Astrocyte (in vitro differentiated cells and primary cell): ENCODE results near the gene PTPRM.

Source experiments
- CTCF ChIP-seq: IDR thresholded peaks from 2 replicates; pipeline ENCODE4 v1.5.1; 2011; ENCODE audit warnings: low read depth, mild to moderate bottlenecking, inconsistent platforms, low read length, moderate library complexity; ENCODE audit not compliant: insufficient read depth
- EZH2 ChIP-seq: IDR thresholded peaks from 2 replicates; pipeline ENCODE4 v1.6.1; 2012; ENCODE audit warnings: mild to moderate bottlenecking, low read length, inconsistent platforms; ENCODE audit not compliant: insufficient read depth

GRCh38 chr18:8455661-8456614 is 888.8 kb downstream of the PTPRM start:
- TF ChIP-seq CTCF (no peak), EZH2 (no peak)
